HG03565 (cell line): ENCODE measurements around the gene SRPK1.

Experiments used
- ATAC-seq: cut with Tn5 transposase; IDR thresholded peaks from one replicate; pipeline ENCODE4 v1.9.1; 2021; ENCODE audit warnings: mild to moderate bottlenecking, moderate library complexity; ENCODE audit not compliant: unreplicated experiment

The SRPK1 gene

GRCh38 chr6:35829306-35829705, 91.6 kb downstream of the SRPK1 start:
- ATAC-seq = no peak

- no peak for ATAC-seq
Observed at GRCh38 chr6:35824552-35825192, 96.2 kb downstream of the SRPK1 start.

GRCh38 chr6:35823601-35824000, 97.3 kb downstream of the SRPK1 start:
- ATAC-seq = no peak

- ATAC-seq = no peak
Observed at GRCh38 chr6:35817515-35817914, 103.4 kb downstream of the SRPK1 start.

GRCh38 chr6:35811699-35811995, 109.3 kb downstream of the SRPK1 start:
- no peak for ATAC-seq

GRCh38 chr6:35810971-35811698, 109.8 kb downstream of the SRPK1 start:
- ATAC-seq = no peak

GRCh38 chr6:35809809-35810208, 111.1 kb downstream of the SRPK1 start:
- no peak for ATAC-seq

- no peak for ATAC-seq
Observed at GRCh38 chr6:35808688-35809087, 112.2 kb downstream of the SRPK1 start.

- ATAC-seq = no peak
Observed at GRCh38 chr6:35804996-35805736, 115.7 kb downstream of the SRPK1 start, which contains the start of gene LHFPL5. LHFPL5 (plus strand) TSS chr6:35805352; CDS start chr6:35805671, 319 bp downstream.

- no peak for ATAC-seq
Observed at GRCh38 chr6:35801148-35801547, 119.8 kb downstream of the SRPK1 start.

- ATAC-seq = no peak
Observed at GRCh38 chr6:35798706-35799105, 122.2 kb downstream of the SRPK1 start.

GRCh38 chr6:35797837-35798526, 122.9 kb downstream of the SRPK1 start:
- ATAC-seq = no peak

- no peak for ATAC-seq
Observed at GRCh38 chr6:35796236-35796635, 124.7 kb downstream of the SRPK1 start.

- no peak for ATAC-seq
Observed at GRCh38 chr6:35795453-35796071, 125.3 kb downstream of the SRPK1 start.

GRCh38 chr6:35794536-35795452, 126.1 kb downstream of the SRPK1 start:
- no peak for ATAC-seq

- no peak for ATAC-seq
Observed at GRCh38 chr6:35790683-35791082, 130.2 kb downstream of the SRPK1 start.

- ATAC-seq = no peak
Observed at GRCh38 chr6:35788423-35788982, 132.4 kb downstream of the SRPK1 start.

GRCh38 chr6:35787266-35788218, 133.4 kb downstream of the SRPK1 start:
- ATAC-seq = no peak
